GM12878 (cell line): ENCODE measurements around the gene FOXL3. TPM values are rescaled to one million over a fixed set of nuclear protein-coding genes. Genes with fewer than 3 reads are reported as not detected.

ENCODE experiments used
- ATAC-seq: fragments of 200-7000 bp; cut with Tn5 transposase; 3 replicates; pipeline ENCODE4 v1.9.1; 2020; ENCODE audit warnings: mild to moderate bottlenecking, moderate library complexity
- BruUV-seq: library from RNA; stranded (reverse); fragments of 400-500 nt; replicated peaks from 2 replicates; lab custom pipeline; 2021; lab: Mats Ljungman, UMichigan
- CTCF ChIA-PET: fragments of 300-600 bp; sonication (Branson Sonifier 250); formaldehyde crosslinking; extraction: SDS; loops from one replicate; lab custom pipeline; 2021; ENCODE audit warnings: inconsistent platforms; lab: Yijun Ruan, JAX
- POLR2A ChIA-PET: fragments of 350-600 bp; formaldehyde crosslinking; extraction: SDS; loops from one replicate; lab custom pipeline; 2021; ENCODE audit warnings: inconsistent platforms; lab: Charles Lee
- RAD21 ChIA-PET: fragments of 300-600 bp; sonication (Branson Sonifier 250); formaldehyde crosslinking; loops from one replicate; lab custom pipeline; 2023; ENCODE audit warnings: antibody characterized with exemption; ENCODE audit not compliant: unreplicated experiment; lab: Charles Lee
- SMC1A ChIA-PET: fragments of 300-600 bp; sonication (Branson Sonifier 250); formaldehyde crosslinking; loops from one replicate; lab custom pipeline; 2023; ENCODE audit not compliant: unreplicated experiment, uncharacterized antibody; lab: Charles Lee
- DNase-seq: peaks from one replicate; pipeline ENCODE4 v3.0.0-alpha.2; 2011; ENCODE audit warnings: low read depth, low spot score
- FAIRE-seq: peaks from 3 replicates; lab custom pipeline; 2011; peaks lifted over from hg19 to GRCh38; lab: Jason Lieb, UNC
- H2AFZ ChIP-seq: 2 replicates; pipeline ENCODE4 v1.6.0; 2011; ENCODE audit warnings: low read depth, low read length, control low read depth; ENCODE audit not compliant: control insufficient read depth
- H3K27ac ChIP-seq: 2 replicates; pipeline ENCODE4 v1.5.1; 2011; ENCODE audit warnings: control low read depth; ENCODE audit not compliant: control insufficient read depth, insufficient read depth
- H3K27me3 ChIP-seq, 2 experiments: replicated peaks in 1 of 2; 2 replicates each; pipeline versions ENCODE4 v1.6.0 to v1.6.1; 2011; ENCODE audit warnings: low read length in 1 of 2; ENCODE audit not compliant: control insufficient read depth in 2 of 2, insufficient read depth in 2 of 2
- H3K36me3 ChIP-seq, 2 experiments: 2 replicates each; pipeline ENCODE4 v1.5.1; 2011; ENCODE audit warnings: low read length in 1 of 2; ENCODE audit not compliant: control insufficient read depth in 2 of 2, insufficient read depth in 2 of 2
- H3K4me1 ChIP-seq: 2 replicates; pipeline ENCODE4 v1.6.1; 2011; ENCODE audit warnings: mild to moderate bottlenecking, low read length, moderate library complexity, mixed read lengths; ENCODE audit not compliant: control insufficient read depth, insufficient read depth
- H3K4me2 ChIP-seq: 2 replicates; pipeline ENCODE4 v1.6.0; 2011; ENCODE audit warnings: control low read depth; ENCODE audit not compliant: control insufficient read depth, insufficient read depth
- H3K4me3 ChIP-seq: fragments of 200-600 bp; sonication (generic); 2 replicates; pipeline ENCODE4 v1.5.1; 2016
- H3K79me2 ChIP-seq: 2 replicates; pipeline ENCODE4 v1.6.0; 2011; ENCODE audit warnings: low read length; ENCODE audit not compliant: control insufficient read depth, insufficient read depth
- H3K9ac ChIP-seq: 2 replicates; pipeline ENCODE4 v1.8.0; 2011; ENCODE audit warnings: low read length, control low read depth, mixed read lengths; ENCODE audit not compliant: control insufficient read depth, insufficient read depth
- H3K9me3 ChIP-seq: replicated peaks from 3 replicates; pipeline ENCODE4 v1.5.1; 2011; ENCODE audit warnings: mild to moderate bottlenecking, low read length; ENCODE audit not compliant: control insufficient read depth, insufficient read depth
- H4K20me1 ChIP-seq: 2 replicates; pipeline ENCODE4 v1.6.0; 2011; ENCODE audit not compliant: control insufficient read depth, insufficient read depth
- CHD1 ChIP-seq: IDR thresholded peaks from 2 replicates; pipeline ENCODE4 v1.6.1; 2012; ENCODE audit warnings: low read depth, low read length, improper control_type of control experiment
- GABPA ChIP-seq: IDR thresholded peaks from 2 replicates; pipeline ENCODE4 v1.6.1; 2014; ENCODE audit warnings: antibody characterized with exemption, low read depth, mild to moderate bottlenecking, inconsistent platforms
- IRF4 ChIP-seq: IDR thresholded peaks from 2 replicates; pipeline ENCODE4 v1.6.1; 2011; ENCODE audit warnings: low read depth, low read length
- JUND ChIP-seq: IDR thresholded peaks from 2 replicates; pipeline ENCODE4 v1.6.1; 2012; ENCODE audit warnings: low read depth, mild to moderate bottlenecking, low read length, improper control_type of control experiment, moderate library complexity
- LARP7 ChIP-seq: fragments of 450-650 bp; IDR thresholded peaks from 2 replicates; pipeline ENCODE4 v1.6.1; 2017; ENCODE audit warnings: mild to moderate bottlenecking
- NFYB ChIP-seq: IDR thresholded peaks from 2 replicates; pipeline ENCODE4 v1.6.1; 2011; ENCODE audit warnings: low read depth, mild to moderate bottlenecking, low read length, improper control_type of control experiment, moderate library complexity; ENCODE audit not compliant: insufficient read depth
- RAD51 ChIP-seq: fragments of 450-650 bp; IDR thresholded peaks from 2 replicates; pipeline ENCODE4 v1.6.1; 2016; ENCODE audit warnings: moderate library complexity, mild to moderate bottlenecking, inconsistent platforms
- RCOR1 ChIP-seq: conservative IDR thresholded peaks from 2 replicates; pipeline ENCODE4 v1.6.1; 2012; ENCODE audit warnings: low read depth, low read length, improper control_type of control experiment
- SPI1 ChIP-seq: IDR thresholded peaks from 2 replicates; pipeline ENCODE4 v1.6.1; 2011; ENCODE audit warnings: low read depth, mild to moderate bottlenecking, low read length, moderate library complexity, borderline replicate concordance; ENCODE audit not compliant: insufficient read depth
- YY1 ChIP-seq: IDR thresholded peaks from 2 replicates; pipeline ENCODE4 v1.6.1; 2011; ENCODE audit warnings: low read depth, mild to moderate bottlenecking, low read length
- WGBS: methylation state at CpG from one replicate; pipeline ENCODE4 v1.1.6; 2016; ENCODE audit warnings: low lambda C conversion rate; ENCODE audit not compliant: insufficient replicate concordance, insufficient coverage; ENCODE audit errors: missing lambda C conversion rate; 5-methylcytosine and 5-hydroxymethylcytosine counted together
- in situ Hi-C: fragments of 300-500 bp; cut with MboI; formaldehyde crosslinking; loops from 9 replicates; pipeline ENCODE4 v1.14.3; 2018; ENCODE audit warnings: mixed read lengths
- intact Hi-C: fragments of 100-400 bp; cut with micrococcal nuclease; formaldehyde crosslinking; loops from one replicate; pipeline ENCODE4 v1.14.2; 2022; ENCODE audit not compliant: unreplicated experiment
- polyA plus RNA-seq, 11 experiments: library from polyadenylated mRNA; depleted of rRNA in 4 of 11; unstranded in 6 of 11; stranded (reverse) in 5 of 11; fragments of >200 nt; fragmentation: Nextera tagmentation in 4 of 11; fragmentation: Illumina TruSeq in 1 of 11; extraction: Ambion mirVana in 4 of 11; extraction: Trizol in 1 of 11; gene quantifications; 1 replicate in 1 of 11; 2 replicates in 10 of 11; pipeline versions ENCODE4 v1.2.1 to v1.2.3, GENCODE V29; 2011 to 2016; ENCODE audit warnings: inconsistent platforms in 2 of 11, missing spikeins in 2 of 11, low read depth in 1 of 11
- total RNA-seq, 4 experiments: library from RNA; depleted of rRNA in 3 of 4; stranded (reverse); fragments of >200 nt in 3 of 4; fragmentation: Illumina TruSeq in 1 of 4; extraction: Trizol in 1 of 4; gene quantifications; 2 replicates each; pipeline versions ENCODE4 v1.2.1 to v1.2.3, GENCODE V29; 2013 to 2021
- TF ChIP-seq, protein P1 (sequence below): IDR thresholded peaks from 2 replicates; pipeline ENCODE4 v1.6.1; 2011; ENCODE audit warnings: low read depth, mild to moderate bottlenecking, low read length, moderate library complexity, borderline replicate concordance; ENCODE audit errors: extremely low read depth
- TF ChIP-seq, protein P2 (sequence below): IDR thresholded peaks from 2 replicates; pipeline ENCODE4 v1.6.1; 2012; ENCODE audit warnings: low read depth, low read length, improper control_type of control experiment
- TF ChIP-seq, protein P3 (sequence below): fragments of 450-650 bp; IDR thresholded peaks from 2 replicates; pipeline ENCODE4 v1.6.1; 2017; ENCODE audit warnings: low read depth, mild to moderate bottlenecking, moderate library complexity
- TF ChIP-seq, protein P4 (sequence below): IDR thresholded peaks from 2 replicates; pipeline ENCODE4 v1.6.1; 2011; ENCODE audit warnings: borderline replicate concordance, low read depth, mild to moderate bottlenecking, moderate library complexity, low read length; ENCODE audit not compliant: insufficient read depth, poor library complexity, severe bottlenecking
- TF ChIP-seq, protein P5 (sequence below): fragments of 450-650 bp; IDR thresholded peaks from 2 replicates; pipeline ENCODE4 v1.6.1; 2016; ENCODE audit warnings: mild to moderate bottlenecking

The FOXL3 gene
- total and polyA plus RNA-seq, 10 of the 15 experiments (the other 5 are each of a cell fraction or from before 2014, with no cell fraction given), result not detected

DNA sequence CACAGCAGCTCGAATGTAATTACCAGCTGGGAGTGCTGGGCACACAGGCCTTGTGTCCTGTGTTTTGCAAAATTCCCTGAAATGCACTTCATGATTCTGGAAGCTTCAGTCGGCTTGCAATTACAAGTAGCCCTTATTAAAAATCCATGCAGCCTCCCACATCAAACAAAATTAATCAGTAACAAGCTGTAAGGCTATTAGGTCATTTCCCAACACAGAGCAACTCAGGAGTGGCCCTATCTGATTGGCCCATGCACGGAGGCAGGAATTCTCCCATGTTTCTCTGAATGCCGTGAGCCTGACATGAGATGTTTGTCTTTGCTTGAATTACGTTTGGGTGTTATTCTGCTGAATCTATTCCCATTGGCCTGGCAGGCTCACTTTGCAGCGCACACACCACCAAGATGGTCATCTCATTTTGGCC lies 36.9 kb downstream of the FOXL3 start:
- DNase-seq (no peak), ATAC-seq (no peak), FAIRE-seq (no peak)
- 21% methylated on average over 6 of the region's 6 CpGs for WGBS
- SMC1A ChIA-PET, result interaction anchor here (0.7 to 1.2 kb wide), 2 partner anchors 406 to 444 kb away, joined by 3 to 4 read pairs; no protein-coding TSS in a partner anchor
- Histone ChIP-seq H3K9me3 (no peaks in the 10 kb centered on the region; the same call in 2 of the 3 replicates), H3K4me2 (no peak overlapping the region), H4K20me1 (no peaks in the 10 kb centered on the region), H3K9ac (no peak overlapping the region), H3K36me3 (no peaks in the 10 kb centered on the region), H3K4me3 (no peak overlapping the region), H3K27me3 (no peaks in the 10 kb centered on the region), H3K27ac (no peak overlapping the region), H3K4me1 (no peaks in the 10 kb centered on the region), H3K79me2 (no peaks in the 10 kb centered on the region), H2AFZ (no peak overlapping the region)
- CTCF ChIA-PET, result interaction anchor here (1.2 kb wide), 1 partner anchor 445 kb away, joined by 3 read pairs; no protein-coding TSS in a partner anchor
- intact Hi-C loops (loop anchor here (10.0 kb wide), 1 partner anchor 198 kb away; no protein-coding TSS in a partner anchor), in situ Hi-C loops (no loop called here)
- POLR2A ChIA-PET, result no interaction called here
- TF ChIP-seq GABPA (no peak), NFYB (no peak), IRF4 (no peak), RAD51 (no peak), CHD1 (no peak), JUND (no peak), RCOR1 (no peak), LARP7 (no peak), YY1 (no peak), SPI1 (no peak)
- TF ChIP-seq, protein P1, sequence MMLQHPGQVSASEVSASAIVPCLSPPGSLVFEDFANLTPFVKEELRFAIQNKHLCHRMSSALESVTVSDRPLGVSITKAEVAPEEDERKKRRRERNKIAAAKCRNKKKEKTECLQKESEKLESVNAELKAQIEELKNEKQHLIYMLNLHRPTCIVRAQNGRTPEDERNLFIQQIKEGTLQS, result no peak
- TF ChIP-seq, protein P2, sequence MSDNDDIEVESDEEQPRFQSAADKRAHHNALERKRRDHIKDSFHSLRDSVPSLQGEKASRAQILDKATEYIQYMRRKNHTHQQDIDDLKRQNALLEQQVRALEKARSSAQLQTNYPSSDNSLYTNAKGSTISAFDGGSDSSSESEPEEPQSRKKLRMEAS, result no peak
- TF ChIP-seq, protein P3, sequence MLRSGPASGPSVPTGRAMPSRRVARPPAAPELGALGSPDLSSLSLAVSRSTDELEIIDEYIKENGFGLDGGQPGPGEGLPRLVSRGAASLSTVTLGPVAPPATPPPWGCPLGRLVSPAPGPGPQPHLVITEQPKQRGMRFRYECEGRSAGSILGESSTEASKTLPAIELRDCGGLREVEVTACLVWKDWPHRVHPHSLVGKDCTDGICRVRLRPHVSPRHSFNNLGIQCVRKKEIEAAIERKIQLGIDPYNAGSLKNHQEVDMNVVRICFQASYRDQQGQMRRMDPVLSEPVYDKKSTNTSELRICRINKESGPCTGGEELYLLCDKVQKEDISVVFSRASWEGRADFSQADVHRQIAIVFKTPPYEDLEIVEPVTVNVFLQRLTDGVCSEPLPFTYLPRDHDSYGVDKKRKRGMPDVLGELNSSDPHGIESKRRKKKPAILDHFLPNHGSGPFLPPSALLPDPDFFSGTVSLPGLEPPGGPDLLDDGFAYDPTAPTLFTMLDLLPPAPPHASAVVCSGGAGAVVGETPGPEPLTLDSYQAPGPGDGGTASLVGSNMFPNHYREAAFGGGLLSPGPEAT, result no peak
- TF ChIP-seq, protein P4, sequence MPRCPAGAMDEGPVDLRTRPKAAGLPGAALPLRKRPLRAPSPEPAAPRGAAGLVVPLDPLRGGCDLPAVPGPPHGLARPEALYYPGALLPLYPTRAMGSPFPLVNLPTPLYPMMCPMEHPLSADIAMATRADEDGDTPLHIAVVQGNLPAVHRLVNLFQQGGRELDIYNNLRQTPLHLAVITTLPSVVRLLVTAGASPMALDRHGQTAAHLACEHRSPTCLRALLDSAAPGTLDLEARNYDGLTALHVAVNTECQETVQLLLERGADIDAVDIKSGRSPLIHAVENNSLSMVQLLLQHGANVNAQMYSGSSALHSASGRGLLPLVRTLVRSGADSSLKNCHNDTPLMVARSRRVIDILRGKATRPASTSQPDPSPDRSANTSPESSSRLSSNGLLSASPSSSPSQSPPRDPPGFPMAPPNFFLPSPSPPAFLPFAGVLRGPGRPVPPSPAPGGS, result no peak
- TF ChIP-seq, protein P5, sequence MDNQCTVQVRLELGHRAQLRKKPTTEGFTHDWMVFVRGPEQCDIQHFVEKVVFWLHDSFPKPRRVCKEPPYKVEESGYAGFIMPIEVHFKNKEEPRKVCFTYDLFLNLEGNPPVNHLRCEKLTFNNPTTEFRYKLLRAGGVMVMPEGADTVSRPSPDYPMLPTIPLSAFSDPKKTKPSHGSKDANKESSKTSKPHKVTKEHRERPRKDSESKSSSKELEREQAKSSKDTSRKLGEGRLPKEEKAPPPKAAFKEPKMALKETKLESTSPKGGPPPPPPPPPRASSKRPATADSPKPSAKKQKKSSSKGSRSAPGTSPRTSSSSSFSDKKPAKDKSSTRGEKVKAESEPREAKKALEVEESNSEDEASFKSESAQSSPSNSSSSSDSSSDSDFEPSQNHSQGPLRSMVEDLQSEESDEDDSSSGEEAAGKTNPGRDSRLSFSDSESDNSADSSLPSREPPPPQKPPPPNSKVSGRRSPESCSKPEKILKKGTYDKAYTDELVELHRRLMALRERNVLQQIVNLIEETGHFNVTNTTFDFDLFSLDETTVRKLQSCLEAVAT, result no peak
- RAD21 ChIA-PET, result no interaction called here
- no TSS peak for BruUV-seq
